Esophagus (tissue), 2 donors: ENCODE measurements around the gene TCOF1. TPM values are rescaled to one million over a fixed set of nuclear protein-coding genes. Genes with fewer than 3 reads are reported as not detected.
A peak's percentile ranks its signal among the peaks of the same experiment; 100 is the strongest.

Experiments used
- H3K27ac ChIP-seq, 2 donors: one replicate each; pipeline ENCODE4 v1.5.1; 2013; ENCODE audit warnings: low read depth in 2 of 2, mild to moderate bottlenecking in 2 of 2, inconsistent platforms in 1 of 2, low read length in 1 of 2, moderate library complexity in 1 of 2
- H3K27me3 ChIP-seq, 2 donors: one replicate each; pipeline ENCODE4 v1.6.1; 2013; ENCODE audit warnings: low read length in 2 of 2, control low read depth in 1 of 2, mild to moderate bottlenecking in 1 of 2; ENCODE audit not compliant: insufficient read depth in 2 of 2, control insufficient read depth in 1 of 2
- H3K36me3 ChIP-seq, 2 donors: one replicate each; pipeline ENCODE4 v1.6.1; 2013; ENCODE audit warnings: low read length in 1 of 2; ENCODE audit not compliant: control insufficient read depth in 2 of 2, insufficient read depth in 2 of 2
- H3K4me1 ChIP-seq, 2 donors: one replicate each; pipeline ENCODE4 v1.6.1; 2013; ENCODE audit warnings: low read length in 1 of 2; ENCODE audit not compliant: control insufficient read depth in 2 of 2, insufficient read depth in 2 of 2
- H3K4me3 ChIP-seq, 2 donors: one replicate each; pipeline ENCODE4 v1.5.1; 2013; ENCODE audit warnings: low read length in 2 of 2, mild to moderate bottlenecking in 2 of 2, low read depth in 1 of 2, moderate library complexity in 1 of 2
- H3K9me3 ChIP-seq, 2 donors: one replicate each; pipeline ENCODE4 v1.6.1; 2013; ENCODE audit warnings: mild to moderate bottlenecking in 2 of 2, low read depth in 1 of 2, low read length in 1 of 2, moderate library complexity in 1 of 2; ENCODE audit not compliant: control insufficient read depth in 2 of 2, insufficient read depth in 1 of 2
- WGBS, 2 donors: extraction: QIAGEN DNeasy Blood & Tissue Kit; methylation state at CpG; one replicate each; pipeline ENCODE4 v1.1.7; 2013; 5-methylcytosine and 5-hydroxymethylcytosine counted together
- polyA plus RNA-seq, 2 donors: library from polyadenylated mRNA; stranded (reverse); fragments of 200-250 nt; gene quantifications; one replicate each; pipeline ENCODE4 v1.2.3, GENCODE V29; 2013
- donor health status: healthy with polysubstance abuse.
- donor health status: Bipolar disorder and iron deficiency.

The TCOF1 gene
- 10 to 100 TPM; 13.0 to 13.5 TPM for polyA plus RNA-seq

- H3K27me3 ChIP-seq = no peaks in the 10 kb centered on the region
- 0% methylated on average over 78 to 90 of the region's 90 CpGs for WGBS, 2 donors
These were observed at the start of gene TCOF1 for GRCh38 chr5:150357326-150358260. TCOF1 (plus strand) TSS chr5:150357697; CDS start chr5:150357747, 50 bp downstream.

GRCh38 chr5:150309101-150309885, 48.2 kb upstream of the TCOF1 start:
- Histone ChIP-seq H3K27me3 (no peaks in the 10 kb centered on the region), H3K9me3 (no peaks in the 10 kb centered on the region), H3K4me3 (no peak overlapping the region), H3K36me3 (no peaks in the 10 kb centered on the region), H3K27ac (no peak overlapping the region), H3K4me1 (no peaks in the 10 kb centered on the region)
- 61 to 63% methylated on average over 7 of the region's 7 CpGs for WGBS, 2 donors

More at GRCh38 chr5:150357326-150358260, at the start of gene TCOF1:
- H3K9me3 ChIP-seq = no peaks in the 10 kb centered on the region
- peaks cover 0 to 5% of the 10 kb centered on the region in 2 donors for H3K36me3 ChIP-seq
- peaks cover 3 to 4% of the 10 kb centered on the region in 2 donors for H3K4me1 ChIP-seq
- peak within 1 kb of the TSS; percentile 45 to 48 for H3K27ac ChIP-seq
- peak within 1 kb of the TSS; percentile 80 to 82 for H3K4me3 ChIP-seq

GRCh38 chr5:150309886-150310239, 47.6 kb upstream of the TCOF1 start:
- no peak overlapping the region for H3K27ac ChIP-seq
- no peaks in the 10 kb centered on the region for H3K27me3 ChIP-seq
- H3K9me3 ChIP-seq = no peaks in the 10 kb centered on the region
- WGBS, 2 donors = 86 to 88% methylated on average over 1 of the region's 1 CpG
- H3K36me3 ChIP-seq = no peaks in the 10 kb centered on the region
- no peak overlapping the region for H3K4me3 ChIP-seq
- H3K4me1 ChIP-seq = no peaks in the 10 kb centered on the region

GRCh38 chr5:150310246-150310645, 47.3 kb upstream of the TCOF1 start:
- 80 to 82% methylated on average over 5 of the region's 5 CpGs for WGBS, 2 donors
- Histone ChIP-seq H3K4me1 (no peaks in the 10 kb centered on the region), H3K4me3 (no peak overlapping the region), H3K36me3 (no peaks in the 10 kb centered on the region), H3K27ac (no peak overlapping the region), H3K9me3 (no peaks in the 10 kb centered on the region), H3K27me3 (no peaks in the 10 kb centered on the region)

GRCh38 chr5:150311015-150311692, 46.3 kb upstream of the TCOF1 start:
- H3K27ac ChIP-seq = no peak overlapping the region
- 82 to 85% methylated on average over 7 of the region's 7 CpGs for WGBS, 2 donors
- H3K27me3 ChIP-seq = no peaks in the 10 kb centered on the region
- no peaks in the 10 kb centered on the region for H3K4me1 ChIP-seq
- H3K4me3 ChIP-seq = no peak overlapping the region
- no peaks in the 10 kb centered on the region for H3K36me3 ChIP-seq
- H3K9me3 ChIP-seq = no peaks in the 10 kb centered on the region

- Histone ChIP-seq H3K4me3 (no peak overlapping the region), H3K4me1 (peaks cover 0 to 4% of the 10 kb centered on the region in 2 donors), H3K27ac (no peak overlapping the region), H3K9me3 (no peaks in the 10 kb centered on the region), H3K27me3 (no peaks in the 10 kb centered on the region), H3K36me3 (no peaks in the 10 kb centered on the region)
- WGBS, 2 donors = 90 to 91% methylated on average over 6 of the region's 6 CpGs
These were observed 45.0 kb upstream of the TCOF1 start for GRCh38 chr5:150312518-150312917.

- H3K4me3 ChIP-seq = no peak overlapping the region
- H3K9me3 ChIP-seq = no peaks in the 10 kb centered on the region
- H3K4me1 ChIP-seq = peaks cover 0 to 5% of the 10 kb centered on the region in 2 donors
- 83 to 87% methylated on average over 6 of the region's 6 CpGs for WGBS, 2 donors
- no peak overlapping the region for H3K27ac ChIP-seq
- no peaks in the 10 kb centered on the region for H3K27me3 ChIP-seq
- H3K36me3 ChIP-seq = no peaks in the 10 kb centered on the region
These were observed 44.0 kb upstream of the TCOF1 start for GRCh38 chr5:150313501-150313900.

GRCh38 chr5:150313921-150314716, 43.4 kb upstream of the TCOF1 start:
- Histone ChIP-seq H3K4me3 (no peak overlapping the region), H3K27ac (no peak overlapping the region)
- 53 to 68% methylated on average over 6 of the region's 6 CpGs for WGBS, 2 donors

GRCh38 chr5:150315245-150315644, 42.3 kb upstream of the TCOF1 start:
- 91 to 93% methylated on average over 4 of the region's 4 CpGs for WGBS, 2 donors
- H3K4me1 ChIP-seq = peaks cover 0 to 14% of the 10 kb centered on the region in 2 donors
- no peaks in the 10 kb centered on the region for H3K36me3 ChIP-seq
- H3K9me3 ChIP-seq = no peaks in the 10 kb centered on the region
- H3K27ac ChIP-seq = no peak overlapping the region
- no peaks in the 10 kb centered on the region for H3K27me3 ChIP-seq
- H3K4me3 ChIP-seq = no peak overlapping the region

More at GRCh38 chr5:150313921-150314716, 43.4 kb upstream of the TCOF1 start:
- Histone ChIP-seq H3K9me3 (no peaks in the 10 kb centered on the region), H3K27me3 (no peaks in the 10 kb centered on the region), H3K36me3 (no peaks in the 10 kb centered on the region), H3K4me1 (peaks cover 0 to 10% of the 10 kb centered on the region in 2 donors)
